Measurements from ENCODE around the gene ADAT3. TPM values are rescaled to one million over a fixed set of nuclear protein-coding genes. Genes with fewer than 3 reads are reported as not detected.

ADAT3 gene
- total RNA-seq, 1 donor from 2014 or later, result 6.8 TPM

DNA sequence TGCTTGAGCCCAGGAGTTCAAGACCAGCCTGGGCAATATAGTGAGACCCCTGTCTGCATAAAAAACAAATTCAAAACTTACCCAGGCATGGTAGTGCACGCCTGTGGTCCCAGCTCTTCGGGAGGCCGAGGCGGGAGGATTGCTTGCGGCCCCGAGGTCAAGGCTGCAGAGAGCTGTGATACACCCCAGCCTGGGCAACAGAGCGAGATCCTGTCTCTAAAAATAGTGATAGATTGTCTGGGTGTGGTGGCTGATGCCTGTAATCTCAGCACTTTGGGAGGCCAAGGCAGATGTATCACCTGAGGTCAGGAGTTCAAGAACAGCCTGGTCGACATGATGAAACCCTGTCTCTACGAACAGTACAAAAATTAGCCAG, 37.9 kb upstream of the ADAT3 start:
- Mint-ChIP-seq H3K9me3 (ENCODE audit: unreplicated experiment) (no peaks in the 10 kb centered on the region), H3K4me3 (ENCODE audit: unreplicated experiment) (no peak overlapping the region), H3K36me3 (ENCODE audit: unreplicated experiment) (no peaks in the 10 kb centered on the region), H3K4me1 (ENCODE audit: unreplicated experiment) (peaks cover 4% of the 10 kb centered on the region), H3K27me3 (ENCODE audit: unreplicated experiment) (no peaks in the 10 kb centered on the region), H3K27ac (ENCODE audit: unreplicated experiment) (no peak overlapping the region)
- TF ChIP-seq, protein P1, sequence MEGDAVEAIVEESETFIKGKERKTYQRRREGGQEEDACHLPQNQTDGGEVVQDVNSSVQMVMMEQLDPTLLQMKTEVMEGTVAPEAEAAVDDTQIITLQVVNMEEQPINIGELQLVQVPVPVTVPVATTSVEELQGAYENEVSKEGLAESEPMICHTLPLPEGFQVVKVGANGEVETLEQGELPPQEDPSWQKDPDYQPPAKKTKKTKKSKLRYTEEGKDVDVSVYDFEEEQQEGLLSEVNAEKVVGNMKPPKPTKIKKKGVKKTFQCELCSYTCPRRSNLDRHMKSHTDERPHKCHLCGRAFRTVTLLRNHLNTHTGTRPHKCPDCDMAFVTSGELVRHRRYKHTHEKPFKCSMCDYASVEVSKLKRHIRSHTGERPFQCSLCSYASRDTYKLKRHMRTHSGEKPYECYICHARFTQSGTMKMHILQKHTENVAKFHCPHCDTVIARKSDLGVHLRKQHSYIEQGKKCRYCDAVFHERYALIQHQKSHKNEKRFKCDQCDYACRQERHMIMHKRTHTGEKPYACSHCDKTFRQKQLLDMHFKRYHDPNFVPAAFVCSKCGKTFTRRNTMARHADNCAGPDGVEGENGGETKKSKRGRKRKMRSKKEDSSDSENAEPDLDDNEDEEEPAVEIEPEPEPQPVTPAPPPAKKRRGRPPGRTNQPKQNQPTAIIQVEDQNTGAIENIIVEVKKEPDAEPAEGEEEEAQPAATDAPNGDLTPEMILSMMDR (IDR thresholded peaks at IDR 0.05), result no peak
- no peak for DNase-seq (ENCODE audit: extremely low spot score, unreplicated experiment)

DNA sequence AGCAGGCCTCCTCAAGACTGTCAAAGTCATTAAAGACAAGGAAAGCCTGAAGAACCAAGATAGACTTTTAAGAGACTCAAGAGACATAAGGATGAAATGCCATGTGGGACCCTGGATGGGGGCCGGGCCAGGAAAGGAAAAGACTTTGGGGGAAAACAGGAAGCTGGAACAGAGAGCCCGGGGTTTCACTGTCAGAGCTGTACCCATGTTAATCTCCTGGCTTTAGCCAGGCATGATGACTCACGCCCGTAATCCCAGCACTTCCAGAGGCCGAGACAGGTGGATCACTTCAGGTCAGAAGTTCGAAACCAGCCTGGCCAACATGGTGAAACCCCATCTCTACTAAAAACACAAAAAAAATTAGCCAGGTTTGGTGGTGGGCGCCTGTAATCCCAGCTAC, 36.2 kb upstream of the ADAT3 start:
- H3K4me3 Mint-ChIP-seq (ENCODE audit: unreplicated experiment), result no peak overlapping the region
- DNase-seq (ENCODE audit: extremely low spot score, unreplicated experiment), result no peak
- no peaks in the 10 kb centered on the region for H3K27me3 Mint-ChIP-seq (ENCODE audit: unreplicated experiment)
- H3K4me1 Mint-ChIP-seq (ENCODE audit: unreplicated experiment), result peaks cover 7% of the 10 kb centered on the region
- TF ChIP-seq, protein P1 (IDR thresholded peaks at IDR 0.05), result no peak
- H3K9me3 Mint-ChIP-seq (ENCODE audit: unreplicated experiment), result no peaks in the 10 kb centered on the region
- H3K27ac Mint-ChIP-seq (ENCODE audit: unreplicated experiment), result no peak overlapping the region
- no peaks in the 10 kb centered on the region for H3K36me3 Mint-ChIP-seq (ENCODE audit: unreplicated experiment)

DNA sequence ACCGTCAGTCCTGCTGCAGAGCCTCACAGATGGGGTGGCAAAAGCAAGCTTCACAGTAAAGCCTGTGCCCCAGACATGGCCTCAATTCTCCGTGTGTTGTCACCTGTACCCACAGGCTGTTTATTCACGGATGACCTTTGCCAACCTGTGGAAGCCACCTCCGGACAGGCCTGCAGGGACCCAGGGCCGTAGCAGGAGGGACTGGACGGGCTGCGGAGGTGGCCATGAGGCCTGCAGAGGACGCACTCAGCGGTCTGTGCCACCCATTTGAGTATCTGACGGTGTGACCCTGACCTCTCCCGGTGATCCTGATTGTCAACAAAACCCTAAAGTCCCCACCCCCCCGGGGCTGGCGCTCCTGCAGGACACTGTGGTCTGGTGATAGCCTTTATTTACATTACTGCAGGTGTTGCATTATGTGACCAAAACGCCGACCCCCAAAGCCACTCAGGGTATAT, 34.0 kb upstream of the ADAT3 start:
- TF ChIP-seq, protein P1 (IDR thresholded peaks at IDR 0.05), result no peak
- Mint-ChIP-seq H3K27ac (ENCODE audit: unreplicated experiment) (no peak overlapping the region), H3K36me3 (ENCODE audit: unreplicated experiment) (no peaks in the 10 kb centered on the region), H3K4me3 (ENCODE audit: unreplicated experiment) (no peak overlapping the region), H3K4me1 (ENCODE audit: unreplicated experiment) (peaks cover 22% of the 10 kb centered on the region), H3K9me3 (ENCODE audit: unreplicated experiment) (no peaks in the 10 kb centered on the region), H3K27me3 (ENCODE audit: unreplicated experiment) (no peaks in the 10 kb centered on the region)
- no peak for DNase-seq (ENCODE audit: extremely low spot score, unreplicated experiment)

DNA sequence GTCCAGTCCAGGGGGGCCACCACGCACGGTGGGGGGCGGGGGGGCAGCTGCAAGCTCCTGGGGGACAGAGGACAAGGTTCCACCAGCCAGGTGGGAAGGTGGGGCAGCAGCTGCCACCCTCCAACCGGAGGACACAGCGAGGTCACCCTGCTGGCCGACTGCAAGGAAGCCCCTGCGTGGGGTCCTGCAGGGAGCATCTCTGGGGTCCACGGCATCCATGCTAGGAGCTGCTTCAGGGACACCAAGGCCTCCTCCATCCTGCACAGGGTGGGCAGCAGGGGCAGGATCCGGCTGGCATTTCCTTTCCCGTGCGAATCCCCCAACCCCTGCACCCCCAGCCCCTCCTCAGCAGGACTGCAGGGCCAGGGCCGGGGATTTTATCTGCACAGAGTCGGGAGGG, 33.6 kb upstream of the ADAT3 start:
- Mint-ChIP-seq H3K36me3 (ENCODE audit: unreplicated experiment) (no peaks in the 10 kb centered on the region), H3K27ac (ENCODE audit: unreplicated experiment) (no peak overlapping the region), H3K9me3 (ENCODE audit: unreplicated experiment) (no peaks in the 10 kb centered on the region), H3K4me3 (ENCODE audit: unreplicated experiment) (no peak overlapping the region), H3K27me3 (ENCODE audit: unreplicated experiment) (no peaks in the 10 kb centered on the region), H3K4me1 (ENCODE audit: unreplicated experiment) (peaks cover 24% of the 10 kb centered on the region)
- DNase-seq (ENCODE audit: extremely low spot score, unreplicated experiment), result no peak
- TF ChIP-seq, protein P1 (IDR thresholded peaks at IDR 0.05), result no peak

DNA sequence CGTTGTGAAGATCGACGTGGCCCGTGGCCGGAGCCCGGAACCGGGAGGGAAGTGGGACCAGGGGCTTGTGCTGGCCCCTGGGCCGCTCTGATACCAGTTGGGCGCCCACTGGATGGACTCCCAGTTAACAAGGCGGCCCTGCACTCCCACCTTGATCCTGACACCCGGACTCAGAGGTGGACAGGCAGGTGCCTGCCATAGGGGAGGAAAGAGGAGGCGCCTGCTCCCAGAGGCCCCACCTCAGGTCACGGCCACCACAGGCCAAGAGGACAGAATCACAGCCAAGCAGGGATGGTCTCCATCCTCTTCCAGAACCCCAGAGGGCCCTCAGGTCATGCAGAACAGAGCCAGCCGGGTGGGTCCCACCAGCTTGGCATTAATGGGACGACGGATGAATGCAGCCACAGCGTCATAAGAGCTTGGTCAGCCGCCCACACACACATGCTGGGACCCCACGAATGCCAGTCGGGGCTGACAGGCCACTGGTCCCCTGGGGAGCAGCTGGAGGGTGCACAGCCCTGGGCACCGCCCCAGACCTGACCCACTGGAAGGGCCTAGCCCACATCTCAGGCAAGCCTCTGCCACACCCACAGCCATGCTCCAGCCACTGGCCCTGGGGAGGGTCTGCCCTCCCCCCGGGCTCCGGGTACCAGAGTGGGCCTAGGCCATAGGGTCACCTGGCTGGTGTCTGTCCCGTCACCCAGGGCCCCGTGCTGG, 32.2 kb upstream of the ADAT3 start:
- no peak overlapping the region for H3K4me3 Mint-ChIP-seq (ENCODE audit: unreplicated experiment)
- no peaks in the 10 kb centered on the region for H3K27me3 Mint-ChIP-seq (ENCODE audit: unreplicated experiment)
- peaks cover 22% of the 10 kb centered on the region for H3K4me1 Mint-ChIP-seq (ENCODE audit: unreplicated experiment)
- no peak overlapping the region for H3K27ac Mint-ChIP-seq (ENCODE audit: unreplicated experiment)
- TF ChIP-seq, protein P1 (IDR thresholded peaks at IDR 0.05), result no peak
- no peaks in the 10 kb centered on the region for H3K9me3 Mint-ChIP-seq (ENCODE audit: unreplicated experiment)
- DNase-seq (ENCODE audit: extremely low spot score, unreplicated experiment), result no peak
- no peaks in the 10 kb centered on the region for H3K36me3 Mint-ChIP-seq (ENCODE audit: unreplicated experiment)
